Choroid plexus epithelial cell (primary cell): ENCODE results near the gene DIAPH3.
A peak's percentile ranks its signal among the peaks of the same experiment; 100 is the strongest.

Experiments used
- DNase-seq: peaks from one replicate; pipeline ENCODE4 v3.0.0-alpha.2; 2010; ENCODE audit warnings: low read depth
- H3K4me3 ChIP-seq: 2 replicates; pipeline ENCODE4 v1.5.1; 2011; ENCODE audit warnings: low read depth, mild to moderate bottlenecking, control low read depth, low read length, moderate library complexity
- TF ChIP-seq, protein P1 (sequence below): conservative IDR thresholded peaks from 2 replicates; pipeline ENCODE4 v1.5.1; 2011; ENCODE audit warnings: low read depth, mild to moderate bottlenecking, control low read depth, inconsistent platforms, low read length, moderate library complexity

Gene DIAPH3

DNA sequence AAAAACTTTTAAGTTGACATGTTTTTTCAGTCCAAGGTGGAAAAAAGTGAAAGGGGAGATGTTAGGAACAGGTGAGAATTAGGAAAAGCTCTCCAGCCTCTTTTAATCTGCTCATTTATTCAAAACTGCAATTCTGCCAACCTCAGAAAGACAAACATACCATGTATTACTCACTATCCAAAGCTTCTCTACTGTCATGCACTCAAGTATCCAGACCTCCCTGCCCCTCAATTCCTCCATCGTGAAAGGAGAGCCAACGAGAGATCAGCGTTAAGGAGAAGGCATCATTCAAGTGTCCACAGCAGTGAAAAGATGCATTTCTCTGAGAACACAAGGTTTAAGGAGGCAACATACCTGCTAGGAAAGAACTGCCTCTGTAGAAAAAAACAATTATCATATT is 24.5 kb downstream of the DIAPH3 start:
- DNase-seq, result peak; percentile 53

DNA sequence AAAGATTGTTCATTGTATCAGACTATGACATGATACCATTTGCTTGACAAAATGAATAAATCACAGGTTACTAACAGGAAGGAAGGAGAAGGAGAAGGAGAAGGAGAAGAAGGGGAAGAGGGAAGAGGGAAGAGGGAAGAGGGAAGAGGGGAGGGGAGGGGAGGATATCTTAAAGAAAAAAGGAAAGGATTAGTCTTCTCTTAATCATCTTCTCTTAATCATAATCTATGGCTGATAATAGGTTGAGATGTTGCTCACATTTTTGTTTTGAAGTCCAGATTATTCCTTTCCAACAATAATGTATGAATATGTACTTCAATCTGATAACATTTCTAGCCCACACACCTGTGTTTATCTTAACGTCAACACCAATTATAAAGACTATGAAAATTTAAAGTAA is 25.1 kb downstream of the DIAPH3 start:
- no peak overlapping the region for H3K4me3 ChIP-seq
- TF ChIP-seq, protein P1, sequence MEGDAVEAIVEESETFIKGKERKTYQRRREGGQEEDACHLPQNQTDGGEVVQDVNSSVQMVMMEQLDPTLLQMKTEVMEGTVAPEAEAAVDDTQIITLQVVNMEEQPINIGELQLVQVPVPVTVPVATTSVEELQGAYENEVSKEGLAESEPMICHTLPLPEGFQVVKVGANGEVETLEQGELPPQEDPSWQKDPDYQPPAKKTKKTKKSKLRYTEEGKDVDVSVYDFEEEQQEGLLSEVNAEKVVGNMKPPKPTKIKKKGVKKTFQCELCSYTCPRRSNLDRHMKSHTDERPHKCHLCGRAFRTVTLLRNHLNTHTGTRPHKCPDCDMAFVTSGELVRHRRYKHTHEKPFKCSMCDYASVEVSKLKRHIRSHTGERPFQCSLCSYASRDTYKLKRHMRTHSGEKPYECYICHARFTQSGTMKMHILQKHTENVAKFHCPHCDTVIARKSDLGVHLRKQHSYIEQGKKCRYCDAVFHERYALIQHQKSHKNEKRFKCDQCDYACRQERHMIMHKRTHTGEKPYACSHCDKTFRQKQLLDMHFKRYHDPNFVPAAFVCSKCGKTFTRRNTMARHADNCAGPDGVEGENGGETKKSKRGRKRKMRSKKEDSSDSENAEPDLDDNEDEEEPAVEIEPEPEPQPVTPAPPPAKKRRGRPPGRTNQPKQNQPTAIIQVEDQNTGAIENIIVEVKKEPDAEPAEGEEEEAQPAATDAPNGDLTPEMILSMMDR, result no peak
- DNase-seq, result no peak

More for the DNA sequence above, 24.5 kb downstream of the DIAPH3 start:
- TF ChIP-seq, protein P1, result no peak
- H3K4me3 ChIP-seq, result no peak overlapping the region

DNA sequence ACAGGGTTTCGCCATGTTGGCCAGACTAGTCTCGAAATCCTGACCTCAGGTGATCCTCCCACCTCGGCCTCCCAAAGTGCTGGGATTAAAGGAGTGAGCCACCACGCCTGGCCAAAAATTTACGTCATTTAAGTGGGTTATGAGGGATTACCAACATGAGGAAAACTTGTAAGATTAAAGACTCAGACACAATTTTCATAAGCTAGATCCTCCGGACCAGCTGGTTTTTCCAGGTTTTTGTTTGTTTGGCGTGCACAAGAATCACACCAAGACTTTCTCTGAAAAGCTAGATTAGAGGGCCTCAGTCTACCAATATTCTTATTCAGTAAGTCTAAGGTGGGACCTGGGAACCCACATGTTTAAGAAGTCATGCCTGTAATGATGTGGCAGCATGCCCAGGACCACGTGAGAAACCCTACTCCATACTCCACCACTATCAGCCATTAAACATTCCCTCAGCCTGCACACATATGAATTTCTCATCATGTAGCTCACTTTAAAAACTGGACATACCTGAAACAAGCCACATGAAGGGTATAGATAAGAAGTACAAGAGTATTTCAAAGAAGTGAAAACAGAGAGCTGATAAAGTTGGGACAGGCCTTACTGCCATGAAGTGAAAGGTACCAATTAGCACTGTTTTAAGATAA is 25.7 kb downstream of the DIAPH3 start:
- no peak for DNase-seq
- TF ChIP-seq, protein P1, result no peak
- no peak overlapping the region for H3K4me3 ChIP-seq

DNA sequence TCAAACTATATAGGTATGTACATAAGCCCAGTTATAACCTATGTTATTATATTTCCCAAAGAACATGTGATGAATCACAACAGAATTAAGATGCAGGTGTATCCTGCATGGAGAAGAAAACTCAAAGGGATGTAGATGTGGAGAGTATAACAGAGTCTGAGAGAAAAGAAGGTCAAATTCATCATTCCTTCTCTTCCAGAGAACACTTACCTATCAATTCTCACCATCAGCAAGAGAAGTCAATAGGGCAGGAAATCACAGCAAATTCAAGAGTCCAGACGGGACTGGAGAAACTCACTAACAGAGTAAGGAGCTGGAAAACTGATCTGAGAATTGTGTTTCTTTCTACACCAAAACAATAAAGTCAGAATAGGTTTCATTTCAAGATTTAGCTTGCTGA is 28.4 kb downstream of the DIAPH3 start:
- no peak overlapping the region for H3K4me3 ChIP-seq
- TF ChIP-seq, protein P1, result no peak
- DNase-seq, result no peak

DNA sequence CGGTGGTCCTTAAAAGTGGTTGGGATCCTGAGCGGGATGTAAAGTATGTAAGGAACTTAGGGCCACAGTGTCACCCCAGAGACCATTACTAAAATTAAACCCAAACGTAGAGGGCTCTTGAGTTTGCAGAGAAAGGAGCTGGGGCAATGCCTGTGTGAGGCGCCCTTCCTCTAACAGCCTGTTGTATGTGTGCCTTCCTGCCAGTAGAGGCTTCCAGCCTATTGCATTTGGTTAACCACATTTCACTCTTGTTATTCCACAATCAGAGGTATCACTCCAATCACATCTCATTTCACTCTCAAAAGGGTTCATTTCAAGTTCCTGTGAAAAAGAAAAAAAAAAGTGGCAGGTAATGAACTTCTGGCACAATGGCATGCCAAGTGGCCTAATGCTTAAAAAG is 29.4 kb downstream of the DIAPH3 start:
- DNase-seq, result peak; percentile 42
- TF ChIP-seq, protein P1, result peak; percentile 46
- no peak overlapping the region for H3K4me3 ChIP-seq

DNA sequence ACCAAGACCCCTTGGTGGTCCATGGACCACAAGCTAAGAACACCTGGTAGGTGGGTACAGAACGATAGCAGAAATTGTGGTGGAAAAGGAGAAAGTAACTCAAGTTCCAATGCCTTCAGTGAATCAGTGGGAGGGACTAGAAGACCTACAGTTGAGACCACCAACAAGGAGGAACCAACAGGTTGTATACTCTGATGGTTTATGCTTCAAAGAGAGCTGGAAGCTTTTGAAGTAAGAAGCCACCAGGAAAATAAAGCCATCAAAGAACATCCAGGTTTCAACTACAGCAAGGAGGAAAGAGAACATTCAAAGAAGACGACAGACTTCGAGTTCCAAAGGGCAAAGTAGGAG is 42.4 kb downstream of the DIAPH3 start:
- TF ChIP-seq, protein P1, result no peak
- no peak for DNase-seq
- H3K4me3 ChIP-seq, result no peak overlapping the region

DNA sequence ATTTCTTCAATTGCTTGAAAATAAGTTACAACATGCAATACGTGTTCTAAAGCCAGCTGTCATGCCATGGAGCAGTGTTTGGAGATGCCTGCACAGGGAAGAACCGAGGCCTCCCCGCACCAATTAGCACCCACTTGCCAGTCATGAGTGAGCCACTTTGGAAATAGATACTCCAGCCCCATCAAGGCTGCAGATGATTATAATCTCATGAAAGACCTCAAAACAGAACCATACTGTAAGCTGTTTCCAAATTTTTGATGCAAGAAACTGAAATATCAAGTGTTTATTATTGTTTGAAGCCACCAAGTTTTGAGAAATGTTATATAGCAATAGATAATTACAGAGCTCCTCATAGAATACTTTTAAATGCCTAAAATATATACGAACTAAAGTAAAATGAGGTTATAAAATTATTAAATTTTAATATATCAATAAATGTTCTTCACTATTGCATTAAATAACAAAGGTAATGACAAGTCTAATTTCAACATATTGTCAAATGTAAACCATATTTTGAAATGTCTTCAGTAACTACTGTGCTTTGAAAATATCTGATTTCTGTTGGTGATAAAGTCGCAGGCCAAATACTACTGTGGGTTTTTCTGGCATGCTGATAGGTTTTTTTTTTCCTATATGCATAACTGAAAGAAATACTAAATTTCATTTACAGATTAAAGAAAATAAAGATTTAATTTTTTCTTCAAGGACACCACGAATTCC is 43.0 kb downstream of the DIAPH3 start:
- TF ChIP-seq, protein P1, result no peak
- H3K4me3 ChIP-seq, result no peak overlapping the region
- DNase-seq, result no peak
